K562 (cell line): Measurements from ENCODE around the gene CDYL. TPM values are rescaled to one million over a fixed set of nuclear protein-coding genes. Genes with fewer than 3 reads are reported as not detected.

Source experiments
- ATAC-seq: fragments of 200-7000 bp; cut with Tn5 transposase; 3 replicates; pipeline ENCODE4 v1.9.1; 2020; ENCODE audit warnings: moderate library complexity
- BruUV-seq: library from RNA; stranded (reverse); fragments of 400-500 nt; replicated peaks from 2 replicates; lab custom pipeline; 2021; lab: Mats Ljungman, UMichigan
- CTCF ChIA-PET: fragments of 300-600 bp; formaldehyde crosslinking; extraction: SDS; loops from one replicate; lab custom pipeline; 2021; ENCODE audit warnings: low intra/inter-chr PET ratio; lab: Yijun Ruan, JAX
- POLR2A ChIA-PET: fragments of 300-600, 350-650 bp; sonication (Branson Sonifier 250); formaldehyde crosslinking; extraction: SDS; loops from one replicate; lab custom pipeline; 2021; ENCODE audit warnings: antibody characterized with exemption, inconsistent platforms; lab: Yijun Ruan, JAX
- DNase-seq, 4 experiments: peaks; one replicate each; pipeline versions ENCODE4 v3.0.0 to v3.0.0-alpha.2; 2011 to 2018; ENCODE audit warnings: low spot score in 3 of 4, mixed read lengths in 3 of 4; ENCODE audit errors: extremely low read depth in 1 of 4
- FAIRE-seq: peaks from 2 replicates; lab custom pipeline; 2011; peaks lifted over from hg19 to GRCh38; lab: Jason Lieb, UNC
- H2AFZ ChIP-seq: 2 replicates; pipeline ENCODE4 v1.6.0; 2011; ENCODE audit warnings: low read depth, low read length, control low read depth, inconsistent platforms
- H3K27ac ChIP-seq: fragments of 200-600 bp; 3 replicates; pipeline ENCODE4 v1.8.0; 2011; ENCODE audit warnings: low read depth, mild to moderate bottlenecking, control low read depth, inconsistent platforms, low read length, moderate library complexity, mixed read lengths; ENCODE audit errors: extremely low read depth
- H3K27me3 ChIP-seq, 2 experiments: fragments of 300-600 bp in 1 of 2; 2 replicates in 1 of 2; 3 replicates in 1 of 2; pipeline versions ENCODE4 v1.6.0 to v1.8.0; 2011; ENCODE audit warnings: inconsistent platforms in 2 of 2, low read length in 2 of 2, mild to moderate bottlenecking in 1 of 2, mixed read lengths in 1 of 2, moderate library complexity in 1 of 2; ENCODE audit not compliant: control insufficient read depth in 2 of 2, insufficient read depth in 2 of 2
- H3K36me3 ChIP-seq: fragments of 300-600 bp; 3 replicates; pipeline ENCODE4 v1.8.0; 2011; ENCODE audit warnings: mild to moderate bottlenecking, low read length, inconsistent platforms; ENCODE audit not compliant: control insufficient read depth, insufficient read depth
- H3K4me1 ChIP-seq, 2 experiments: fragments of 200-600 bp in 1 of 2; replicated peaks in 1 of 2; 2 replicates in 1 of 2; 3 replicates in 1 of 2; pipeline versions ENCODE4 v1.5.1 to v1.8.0; 2011; ENCODE audit warnings: inconsistent platforms in 2 of 2, low read length in 2 of 2, mild to moderate bottlenecking in 1 of 2, mixed read lengths in 1 of 2, moderate library complexity in 1 of 2; ENCODE audit not compliant: control insufficient read depth in 2 of 2, insufficient read depth in 2 of 2
- H3K4me2 ChIP-seq: 2 replicates; pipeline ENCODE4 v1.6.1; 2011; ENCODE audit warnings: low read length, control low read depth, inconsistent platforms, mixed read lengths; ENCODE audit not compliant: insufficient read depth
- H3K4me3 ChIP-seq: fragments of 200-600 bp; sonication (generic), shearing (Covaris generic); 2 replicates; pipeline ENCODE4 v1.5.1; 2016; ENCODE audit warnings: control low read depth, inconsistent platforms
- H3K79me2 ChIP-seq: fragments of 200-600 bp; 3 replicates; pipeline ENCODE4 v1.8.0; 2011; ENCODE audit warnings: low read length, inconsistent platforms; ENCODE audit not compliant: control insufficient read depth, insufficient read depth
- H3K9ac ChIP-seq, 2 experiments: 2 replicates each; pipeline versions ENCODE4 v1.6.0 to v1.6.1; 2011; ENCODE audit warnings: low read depth in 2 of 2, low read length in 2 of 2, control low read depth in 1 of 2, inconsistent platforms in 1 of 2, mild to moderate bottlenecking in 1 of 2, mixed read lengths in 1 of 2; ENCODE audit not compliant: insufficient read depth in 1 of 2
- H3K9me1 ChIP-seq: one replicate; pipeline ENCODE4 v1.6.0; 2011; ENCODE audit warnings: inconsistent platforms, mild to moderate bottlenecking, low read length, moderate library complexity; ENCODE audit not compliant: control insufficient read depth, insufficient read depth
- H3K9me3 ChIP-seq: replicated peaks from 2 replicates; pipeline ENCODE4 v1.5.1; 2011; ENCODE audit warnings: low read depth, low read length, inconsistent platforms; ENCODE audit not compliant: control insufficient read depth, insufficient read depth
- H4K20me1 ChIP-seq: replicated peaks from 2 replicates; pipeline ENCODE4 v1.6.1; 2011; ENCODE audit warnings: low read length, inconsistent platforms, mixed read lengths; ENCODE audit not compliant: control insufficient read depth, insufficient read depth
- ARHGAP35 ChIP-seq: fragments of 450-650 bp; IDR thresholded peaks from 2 replicates; pipeline ENCODE4 v1.6.1; 2018; ENCODE audit not compliant: partially characterized antibody
- CBX2 ChIP-seq: fragments of 200-600 bp; sonication (generic); IDR thresholded peaks from one replicate; pipeline ENCODE4 v1.6.1; 2012; ENCODE audit warnings: mild to moderate bottlenecking, low read length, inconsistent platforms; ENCODE audit not compliant: insufficient read depth, poor library complexity, severe bottlenecking
- EHMT2 ChIP-seq: fragments of 450-650 bp; IDR thresholded peaks from 2 replicates; pipeline ENCODE4 v1.6.1; 2018; ENCODE audit warnings: antibody characterized with exemption
- ETV6 ChIP-seq, 3 experiments: fragments of 150-350 bp in 1 of 3; sonication (generic) in 1 of 3; formaldehyde crosslinking in 1 of 3; IDR thresholded peaks; 2 replicates each; pipeline versions ENCODE4 v1.6.1 to v1.8.0; 2014 to 2022; ENCODE audit warnings: borderline replicate concordance in 2 of 3, low read depth in 2 of 3, antibody characterized with exemption in 1 of 3, low read length in 1 of 3, mild to moderate bottlenecking in 1 of 3, missing genetic modification reagents in 1 of 3
- JUN ChIP-seq, 2 experiments: sonication (generic) in 1 of 2; formaldehyde crosslinking in 1 of 2; IDR thresholded peaks; 2 replicates each; pipeline versions ENCODE4 v1.6.1 to v1.8.0; 2012 to 2022; ENCODE audit warnings: borderline replicate concordance in 2 of 2, mild to moderate bottlenecking in 2 of 2, improper control_type of control experiment in 1 of 2, low read depth in 1 of 2, low read length in 1 of 2, missing genetic modification reagents in 1 of 2
- NFATC3 ChIP-seq: fragments of 450-650 bp; IDR thresholded peaks from 2 replicates; pipeline ENCODE4 v1.6.1; 2017; ENCODE audit warnings: mild to moderate bottlenecking
- PHF21A ChIP-seq: fragments of 450-650 bp; IDR thresholded peaks from 2 replicates; pipeline ENCODE4 v1.6.1; 2017; ENCODE audit warnings: low read depth, borderline replicate concordance
- POLR2AphosphoS2 ChIP-seq: IDR thresholded peaks from 2 replicates; pipeline ENCODE4 v1.6.1; 2012; ENCODE audit warnings: low read length, improper control_type of control experiment
- RCOR1 ChIP-seq, 2 experiments: IDR thresholded peaks; 2 replicates each; pipeline ENCODE4 v1.6.1; 2012; ENCODE audit warnings: low read depth in 2 of 2, low read length in 2 of 2, borderline replicate concordance in 1 of 2, improper control_type of control experiment in 1 of 2
- SMARCE1 ChIP-seq: fragments of 450-650 bp; IDR thresholded peaks from 2 replicates; pipeline ENCODE4 v1.7.1; 2016; ENCODE audit warnings: mild to moderate bottlenecking
- TAF15 ChIP-seq: fragments of 200-400 bp; formaldehyde crosslinking; IDR thresholded peaks from 2 replicates; pipeline ENCODE4 v1.6.1; 2017; ENCODE audit warnings: mild to moderate bottlenecking, low read depth, low read length, moderate library complexity
- ZNF217 ChIP-seq: sonication (generic); formaldehyde crosslinking; IDR thresholded peaks from 2 replicates; pipeline ENCODE4 v1.8.0; 2022; ENCODE audit warnings: mild to moderate bottlenecking, missing genetic modification reagents
- ZNF384 ChIP-seq: IDR thresholded peaks from 2 replicates; pipeline ENCODE4 v1.6.1; 2012; ENCODE audit warnings: low read depth, low read length, improper control_type of control experiment
- WGBS: fragments of 100-300 bp; shearing (Covaris generic); methylation state at CpG from one replicate; pipeline ENCODE4 v1.1.6; 2016; ENCODE audit warnings: low coverage, mixed read lengths; ENCODE audit not compliant: insufficient coverage; ENCODE audit errors: missing lambda C conversion rate; 5-methylcytosine and 5-hydroxymethylcytosine counted together
- in situ Hi-C: fragments of 300-500 bp; cut with MboI; formaldehyde crosslinking; loops from 4 replicates; pipeline ENCODE4 v1.15.0; 2018; ENCODE audit warnings: inconsistent platforms, mixed read lengths
- intact Hi-C: fragments of 100-400 bp; cut with micrococcal nuclease; formaldehyde crosslinking; loops from 2 replicates; pipeline ENCODE4 v1.14.2; 2022
- polyA plus RNA-seq, 8 experiments: library from polyadenylated mRNA; depleted of rRNA in 4 of 8; stranded (reverse) in 5 of 8; unstranded in 3 of 8; fragments of >200 nt; fragmentation: Nextera tagmentation in 2 of 8; fragmentation: Illumina TruSeq in 1 of 8; extraction: Ambion mirVana in 2 of 8; extraction: Trizol in 1 of 8; gene quantifications; 2 replicates each; pipeline versions ENCODE4 v1.2.1 to v1.2.3, GENCODE V29; 2011 to 2014; ENCODE audit warnings: inconsistent platforms in 1 of 8, missing spikeins in 1 of 8
- total RNA-seq, 7 experiments: library from RNA; depleted of rRNA in 6 of 7; stranded (reverse); fragments of >200 nt in 6 of 7; fragmentation: Illumina TruSeq in 2 of 7; extraction: Trizol in 2 of 7; gene quantifications; 2 replicates each; pipeline versions ENCODE4 v1.2.1 to v1.2.3, GENCODE V29; 2011 to 2021; ENCODE audit warnings: low replicate concordance in 1 of 7
- TF ChIP-seq, protein P1 (sequence below), 2 experiments: fragments of 450-650 bp in 1 of 2; sonication (generic) in 1 of 2; formaldehyde crosslinking; conservative IDR thresholded peaks; 2 replicates each; pipeline versions ENCODE4 v1.4.0 to v1.8.1; 2020 to 2022; ENCODE audit warnings: mild to moderate bottlenecking in 1 of 2, missing genetic modification reagents in 1 of 2
- TF ChIP-seq, protein P2 (sequence below), 2 experiments: fragments of 450-650 bp; IDR thresholded peaks; 2 replicates each; pipeline ENCODE4 v1.6.1; 2016
- TF ChIP-seq, protein P3 (sequence below), 3 experiments: fragments of 200-800 bp in 1 of 3; sonication (Bioruptor generic) in 1 of 3; sonication (generic) in 1 of 3; formaldehyde crosslinking in 1 of 3; IDR thresholded peaks; 2 replicates each; pipeline versions ENCODE4 v1.6.1 to v1.8.0; 2016 to 2022; ENCODE audit warnings: mild to moderate bottlenecking in 2 of 3, missing compliant biosample characterization in 2 of 3, missing genetic modification characterization in 2 of 3, missing genetic modification reagents in 1 of 3
- TF ChIP-seq, protein P4 (sequence below): fragments of 450-650 bp; IDR thresholded peaks from 2 replicates; pipeline ENCODE4 v1.6.1; 2016; ENCODE audit warnings: low read depth, mild to moderate bottlenecking, moderate library complexity

CDYL gene
- total and polyA plus RNA-seq, 9 of the 15 experiments (the other 6 are each of a cell fraction or from before 2014, with no cell fraction given), result 8.1 to 45.8 (median 40.8) TPM

DNA sequence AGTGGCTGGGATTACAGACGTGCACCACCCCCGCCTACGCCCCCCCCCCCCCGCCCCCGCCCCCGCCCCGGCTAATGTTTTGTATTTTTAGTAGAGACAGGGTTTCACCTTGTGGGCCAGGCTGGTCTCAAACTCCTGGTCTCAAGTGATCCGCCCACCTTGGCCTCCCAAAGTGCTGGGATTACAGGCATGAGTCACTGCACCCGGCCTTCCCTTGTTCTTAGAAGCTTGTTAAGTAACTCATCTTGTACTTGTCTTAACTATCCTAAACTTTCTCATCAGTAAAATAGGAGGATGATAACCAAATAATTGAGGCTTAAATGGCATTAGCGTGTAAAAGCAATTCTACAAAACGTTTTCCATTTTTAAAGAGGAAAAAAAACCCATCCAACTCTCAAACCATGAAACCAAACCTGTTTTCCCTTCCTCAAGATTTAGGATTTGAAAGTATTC lies 4.2 kb downstream of the CDYL start:
- in situ Hi-C loops, result no loop called here
- CTCF ChIA-PET, result no interaction called here
- no peak overlapping the region for H3K4me2 ChIP-seq
- H3K4me1 ChIP-seq, result peaks cover 4 to 32% of the 10 kb centered on the region in 2 experiments
- 2% methylated on average over 11 of the region's 11 CpGs for WGBS
- DNase-seq (peak in 2 of 4 experiments; percentile 26 to 73), FAIRE-seq (peak; percentile 71), ATAC-seq (peak; percentile 39)
- H3K27ac ChIP-seq, result peak overlapping the region; percentile 33; the same call in 1 of the 3 replicates
- H2AFZ ChIP-seq, result no peak overlapping the region
- no peaks in the 10 kb centered on the region for H3K27me3 ChIP-seq
- POLR2A ChIA-PET, result interaction anchor here (0.6 to 1.3 kb wide), 5 partner anchors 10 to 41 kb away, joined by 3 to 7 read pairs (median 3); no protein-coding TSS in a partner anchor
- no peak overlapping the region for H3K4me3 ChIP-seq
- no peak overlapping the region; a peak in 1 of 4 replicates for H3K9ac ChIP-seq
- no TSS peak for BruUV-seq
- peaks cover 14% of the 10 kb centered on the region for H3K9me3 ChIP-seq
- intact Hi-C loops, result loop anchor here (10.0 kb wide), 1 partner anchor 154 kb away; no protein-coding TSS in a partner anchor
- peaks cover 3% of the 10 kb centered on the region for H4K20me1 ChIP-seq
- H3K9me1 ChIP-seq, result no peaks in the 10 kb centered on the region
- H3K36me3 ChIP-seq, result no peaks in the 10 kb centered on the region; the same call in 2 of the 3 replicates
- peaks cover 85% of the 10 kb centered on the region for H3K79me2 ChIP-seq
- 0 out of 2 replicates have a peak, but pooled peaks have one; percentile 7 for TF ChIP-seq EHMT2
- no peak for TF ChIP-seq NFATC3
- TF ChIP-seq PHF21A, result 0 out of 2 replicates have a peak, but pooled peaks have one; percentile 15
- peak; percentile 57; the same call in 1 of the 2 replicates for TF ChIP-seq SMARCE1
- TF ChIP-seq, protein P1, sequence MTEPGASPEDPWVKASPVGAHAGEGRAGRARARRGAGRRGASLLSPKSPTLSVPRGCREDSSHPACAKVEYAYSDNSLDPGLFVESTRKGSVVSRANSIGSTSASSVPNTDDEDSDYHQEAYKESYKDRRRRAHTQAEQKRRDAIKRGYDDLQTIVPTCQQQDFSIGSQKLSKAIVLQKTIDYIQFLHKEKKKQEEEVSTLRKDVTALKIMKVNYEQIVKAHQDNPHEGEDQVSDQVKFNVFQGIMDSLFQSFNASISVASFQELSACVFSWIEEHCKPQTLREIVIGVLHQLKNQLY (CRISPR knock-in tag; conservative IDR thresholded peaks at IDR 0.05), result no peak
- TF ChIP-seq TAF15, result no peak
- TF ChIP-seq ETV6 (IDR thresholded peaks at IDR 0.05; ENCODE audit: borderline replicate concordance in 1 of 2, low read depth in 2 of 2, low read length in 1 of 2), result no peak
- no peak for TF ChIP-seq ETV6 (CRISPR knock-in tag; IDR thresholded peaks at IDR 0.05; ENCODE audit: borderline replicate concordance)
- TF ChIP-seq, protein P2, sequence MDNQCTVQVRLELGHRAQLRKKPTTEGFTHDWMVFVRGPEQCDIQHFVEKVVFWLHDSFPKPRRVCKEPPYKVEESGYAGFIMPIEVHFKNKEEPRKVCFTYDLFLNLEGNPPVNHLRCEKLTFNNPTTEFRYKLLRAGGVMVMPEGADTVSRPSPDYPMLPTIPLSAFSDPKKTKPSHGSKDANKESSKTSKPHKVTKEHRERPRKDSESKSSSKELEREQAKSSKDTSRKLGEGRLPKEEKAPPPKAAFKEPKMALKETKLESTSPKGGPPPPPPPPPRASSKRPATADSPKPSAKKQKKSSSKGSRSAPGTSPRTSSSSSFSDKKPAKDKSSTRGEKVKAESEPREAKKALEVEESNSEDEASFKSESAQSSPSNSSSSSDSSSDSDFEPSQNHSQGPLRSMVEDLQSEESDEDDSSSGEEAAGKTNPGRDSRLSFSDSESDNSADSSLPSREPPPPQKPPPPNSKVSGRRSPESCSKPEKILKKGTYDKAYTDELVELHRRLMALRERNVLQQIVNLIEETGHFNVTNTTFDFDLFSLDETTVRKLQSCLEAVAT (IDR thresholded peaks at IDR 0.05), result no peak
- TF ChIP-seq, protein P3, sequence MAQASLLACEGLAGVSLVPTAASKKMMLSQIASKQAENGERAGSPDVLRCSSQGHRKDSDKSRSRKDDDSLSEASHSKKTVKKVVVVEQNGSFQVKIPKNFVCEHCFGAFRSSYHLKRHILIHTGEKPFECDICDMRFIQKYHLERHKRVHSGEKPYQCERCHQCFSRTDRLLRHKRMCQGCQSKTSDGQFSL (CRISPR knock-in tag; IDR thresholded peaks at IDR 0.05), result no peak
- TF ChIP-seq, protein P3 (tag; IDR thresholded peaks at IDR 0.05), result 0 out of 4 replicates have a peak, but pooled peaks of 1 of the 2 experiments have one; percentile 30
- no peak for TF ChIP-seq POLR2AphosphoS2
- TF ChIP-seq JUN (IDR thresholded peaks at IDR 0.05; ENCODE audit: borderline replicate concordance, low read depth, low read length), result 0 out of 2 replicates have a peak, but pooled peaks have one; percentile 34
- TF ChIP-seq JUN (CRISPR knock-in tag; IDR thresholded peaks at IDR 0.05; ENCODE audit: borderline replicate concordance), result no peak
- no peak for TF ChIP-seq CBX2
- no peak for TF ChIP-seq ZNF217 (CRISPR knock-in tag)
- TF ChIP-seq ZNF384, result no peak
- peak in 1 of 2 experiments; percentile 28; a peak in 1 of 4 replicates for TF ChIP-seq RCOR1 (IDR thresholded peaks at IDR 0.05; ENCODE audit: borderline replicate concordance in 1 of 2, low read depth in 2 of 2, low read length in 2 of 2)
- TF ChIP-seq, protein P4, sequence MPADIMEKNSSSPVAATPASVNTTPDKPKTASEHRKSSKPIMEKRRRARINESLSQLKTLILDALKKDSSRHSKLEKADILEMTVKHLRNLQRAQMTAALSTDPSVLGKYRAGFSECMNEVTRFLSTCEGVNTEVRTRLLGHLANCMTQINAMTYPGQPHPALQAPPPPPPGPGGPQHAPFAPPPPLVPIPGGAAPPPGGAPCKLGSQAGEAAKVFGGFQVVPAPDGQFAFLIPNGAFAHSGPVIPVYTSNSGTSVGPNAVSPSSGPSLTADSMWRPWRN, result no peak
- no peak for TF ChIP-seq ARHGAP35
